ENCODE data around the gene COQ4.

GRCh38 chr9:128360826-128361225 is 38.2 kb downstream of the COQ4 start:
- TF ChIP-seq EZH2 (IDR thresholded peaks at IDR 0.05) (no peak), EZH2phosphoT487 (IDR thresholded peaks at IDR 0.05) (no peak), CTCF (IDR thresholded peaks at IDR 0.05) (no peak)
